SU-DHL-6 (cell line): Measurements from ENCODE around the gene SH3TC2.

Source experiments
- EZH2phosphoT487 ChIP-seq: fragments of 200-600 bp; sonication (generic), shearing (Covaris generic); conservative IDR thresholded peaks from 2 replicates; pipeline ENCODE4 v1.6.1; 2018; ENCODE audit warnings: mild to moderate bottlenecking, antibody characterized with exemption, low read length, moderate library complexity, mixed read lengths
- TF ChIP-seq, protein P1 (sequence below): fragments of 200-600 bp; sonication (generic); IDR thresholded peaks from one replicate; pipeline ENCODE4 v1.5.1; 2017; ENCODE audit warnings: antibody characterized with exemption, mild to moderate bottlenecking, low read length, moderate library complexity; ENCODE audit not compliant: insufficient read depth, poor library complexity, severe bottlenecking

DNA sequence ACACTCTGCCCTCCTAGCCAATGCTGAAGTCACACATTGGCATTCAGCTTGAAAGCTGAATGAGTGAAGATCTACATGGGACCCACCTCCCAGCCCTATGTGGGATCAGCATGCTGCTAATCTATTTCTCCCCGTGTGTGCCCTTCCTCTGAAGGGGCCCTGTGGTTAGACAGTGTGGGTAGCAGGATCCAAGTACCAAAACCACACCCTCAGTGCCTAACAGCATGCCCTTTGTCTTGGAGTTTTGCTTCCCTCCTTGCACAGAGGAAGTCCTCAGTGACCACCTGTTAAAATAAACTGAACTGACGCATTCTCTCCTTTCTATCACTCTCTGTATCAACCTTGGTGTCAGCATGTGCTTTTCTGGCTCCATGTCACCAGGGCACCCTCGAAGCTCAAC lies 25.0 kb downstream of the SH3TC2 start:
- TF ChIP-seq, protein P1, sequence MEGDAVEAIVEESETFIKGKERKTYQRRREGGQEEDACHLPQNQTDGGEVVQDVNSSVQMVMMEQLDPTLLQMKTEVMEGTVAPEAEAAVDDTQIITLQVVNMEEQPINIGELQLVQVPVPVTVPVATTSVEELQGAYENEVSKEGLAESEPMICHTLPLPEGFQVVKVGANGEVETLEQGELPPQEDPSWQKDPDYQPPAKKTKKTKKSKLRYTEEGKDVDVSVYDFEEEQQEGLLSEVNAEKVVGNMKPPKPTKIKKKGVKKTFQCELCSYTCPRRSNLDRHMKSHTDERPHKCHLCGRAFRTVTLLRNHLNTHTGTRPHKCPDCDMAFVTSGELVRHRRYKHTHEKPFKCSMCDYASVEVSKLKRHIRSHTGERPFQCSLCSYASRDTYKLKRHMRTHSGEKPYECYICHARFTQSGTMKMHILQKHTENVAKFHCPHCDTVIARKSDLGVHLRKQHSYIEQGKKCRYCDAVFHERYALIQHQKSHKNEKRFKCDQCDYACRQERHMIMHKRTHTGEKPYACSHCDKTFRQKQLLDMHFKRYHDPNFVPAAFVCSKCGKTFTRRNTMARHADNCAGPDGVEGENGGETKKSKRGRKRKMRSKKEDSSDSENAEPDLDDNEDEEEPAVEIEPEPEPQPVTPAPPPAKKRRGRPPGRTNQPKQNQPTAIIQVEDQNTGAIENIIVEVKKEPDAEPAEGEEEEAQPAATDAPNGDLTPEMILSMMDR: no peak
- no peak for TF ChIP-seq EZH2phosphoT487
